Hematopoietic multipotent progenitor cell treated with erythropoietin and hydrocortisone succinate and interleukin-3 and kit ligand, for 4 days (in vitro differentiated cells): ENCODE results near the gene PARN.

ENCODE experiments used
- DNase-seq: peaks from one replicate; pipeline ENCODE4 v3.0.0-alpha.2; 2015

Gene PARN

DNA sequence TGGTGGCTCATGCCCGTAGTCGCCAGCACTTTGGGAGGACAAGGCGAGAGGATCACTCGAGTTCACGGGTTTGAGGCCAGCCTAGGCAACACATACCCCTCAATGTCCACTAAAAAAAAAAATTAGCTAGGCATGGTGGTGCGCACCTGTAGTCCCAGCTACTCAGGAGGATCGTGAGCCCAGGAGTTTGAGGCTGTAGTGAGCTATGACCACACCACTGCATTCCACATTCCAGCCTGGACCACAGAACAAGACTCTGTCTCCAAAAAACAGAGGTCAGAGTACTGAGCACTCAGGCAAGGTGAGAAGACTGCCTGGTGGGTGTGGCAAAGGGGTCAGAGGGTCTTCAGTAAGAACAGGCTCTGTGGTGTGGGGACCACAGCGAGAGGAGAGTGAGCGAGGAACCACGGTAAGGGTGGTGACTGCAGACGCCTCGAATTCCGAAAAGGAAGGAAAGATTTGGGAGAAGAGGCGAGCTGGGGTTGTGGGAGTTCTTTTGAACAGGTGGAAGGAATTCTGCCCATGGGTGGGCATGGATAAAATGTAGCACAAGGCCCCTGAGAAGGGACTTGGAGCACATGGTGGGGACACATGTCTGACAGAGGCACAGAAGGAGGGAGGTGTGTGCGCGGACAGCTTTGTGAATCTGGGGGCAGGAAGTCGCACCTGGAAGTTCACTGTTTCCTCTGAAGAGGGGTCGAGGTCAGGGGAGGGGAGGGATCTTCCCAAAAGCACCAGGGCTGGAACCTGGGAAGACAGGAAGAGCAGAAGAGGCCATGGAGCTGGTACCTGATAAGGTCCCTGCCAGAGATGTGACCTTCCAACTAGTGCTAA is 134.6 kb downstream of the PARN start:
- no peak for DNase-seq

DNA sequence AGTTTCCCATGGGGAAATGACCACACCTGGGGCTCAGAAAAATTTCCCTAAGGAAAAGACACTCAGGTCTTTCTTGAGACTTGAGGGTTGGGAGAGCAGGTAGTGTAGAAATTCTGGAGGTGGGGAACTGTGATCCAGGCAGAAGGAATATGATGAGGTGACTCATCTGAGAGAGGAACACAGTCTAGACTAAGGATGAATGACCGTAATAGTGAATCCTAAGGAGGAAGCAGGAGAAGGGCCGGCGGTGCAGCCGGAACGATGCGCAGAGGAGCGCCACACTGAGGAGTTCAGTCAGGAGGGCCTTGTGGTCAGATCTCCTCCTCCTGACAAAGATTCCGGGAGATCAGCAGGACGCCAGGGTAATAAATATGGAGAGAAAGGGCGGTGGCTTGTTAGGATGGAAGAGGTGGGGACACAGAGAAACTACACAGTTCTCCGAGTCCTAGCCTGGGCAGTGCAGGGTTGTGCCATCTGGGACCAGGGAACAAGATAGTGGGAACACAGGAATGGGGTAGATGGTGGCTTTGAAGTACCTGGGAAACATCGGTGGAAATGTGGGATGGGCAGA is 135.6 kb downstream of the PARN start:
- DNase-seq = no peak

DNA sequence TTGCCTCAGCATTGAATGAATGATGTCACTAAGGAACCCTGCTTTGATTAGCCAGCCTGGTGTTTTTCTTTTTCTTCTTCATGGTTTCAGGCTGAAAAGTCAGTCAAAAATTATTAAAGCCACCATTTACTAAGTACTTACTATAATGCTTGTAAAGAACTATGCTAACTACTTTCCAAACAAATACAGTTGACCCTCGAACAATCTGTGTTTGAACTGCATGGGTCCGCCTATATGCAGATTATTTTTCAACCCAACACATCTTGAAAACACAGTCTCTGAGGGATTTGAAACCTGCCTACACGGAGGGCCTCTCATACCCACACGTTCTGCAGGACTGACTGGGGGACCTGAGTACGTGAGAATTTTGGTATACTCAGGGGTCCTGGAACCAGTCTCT is 136.3 kb downstream of the PARN start:
- DNase-seq = no peak

DNA sequence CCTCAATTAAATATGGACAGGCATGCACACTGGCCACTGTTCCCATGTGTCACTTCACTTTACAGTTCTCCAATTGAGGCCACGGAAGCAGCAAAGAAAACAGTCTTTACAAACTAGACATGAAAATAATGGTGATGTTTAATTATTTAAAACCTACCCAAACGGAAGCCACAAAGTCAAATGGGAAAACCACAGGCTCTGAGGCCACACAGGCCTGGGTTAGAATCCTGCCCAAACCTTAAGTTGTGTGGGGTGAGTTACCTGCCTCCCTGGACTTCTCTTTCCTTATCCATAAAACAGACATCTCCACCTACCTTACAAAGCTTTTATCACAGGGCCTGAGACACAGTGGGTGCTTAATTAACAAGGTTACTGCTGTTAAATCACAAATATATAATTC is 137.4 kb downstream of the PARN start:
- no peak for DNase-seq

DNA sequence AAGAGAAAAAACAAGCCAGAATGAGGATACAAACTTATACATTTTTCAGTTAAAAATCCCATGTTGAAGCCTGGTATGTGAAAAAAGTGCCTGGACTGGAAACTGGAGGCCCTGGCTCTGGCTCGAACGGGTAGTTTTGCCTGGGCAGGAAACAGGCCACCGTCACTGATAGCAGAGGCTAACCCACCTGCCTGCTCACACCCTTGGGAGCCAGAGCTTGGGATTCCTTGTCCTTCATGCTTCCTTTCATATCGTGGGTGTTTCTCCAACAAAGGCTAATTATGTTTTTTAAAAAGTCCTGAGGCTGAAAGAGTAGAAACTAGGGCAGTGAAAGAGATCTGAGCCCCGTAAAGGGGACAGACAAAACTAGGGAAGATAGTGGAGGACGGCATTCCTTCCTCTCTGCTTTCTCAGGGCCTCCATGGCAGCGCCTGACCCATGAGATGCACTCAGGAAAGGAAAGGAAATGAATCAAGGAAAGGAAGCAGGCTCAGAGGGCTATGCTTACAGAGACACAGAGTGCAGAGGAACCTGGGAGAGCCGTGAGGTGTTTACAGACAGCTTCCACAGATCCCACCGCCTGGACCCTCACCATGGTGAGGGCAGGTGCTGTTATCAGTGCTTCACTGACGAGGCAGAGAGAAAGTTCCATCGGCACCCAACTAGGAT is 138.1 kb downstream of the PARN start:
- DNase-seq = peak; percentile 37

DNA sequence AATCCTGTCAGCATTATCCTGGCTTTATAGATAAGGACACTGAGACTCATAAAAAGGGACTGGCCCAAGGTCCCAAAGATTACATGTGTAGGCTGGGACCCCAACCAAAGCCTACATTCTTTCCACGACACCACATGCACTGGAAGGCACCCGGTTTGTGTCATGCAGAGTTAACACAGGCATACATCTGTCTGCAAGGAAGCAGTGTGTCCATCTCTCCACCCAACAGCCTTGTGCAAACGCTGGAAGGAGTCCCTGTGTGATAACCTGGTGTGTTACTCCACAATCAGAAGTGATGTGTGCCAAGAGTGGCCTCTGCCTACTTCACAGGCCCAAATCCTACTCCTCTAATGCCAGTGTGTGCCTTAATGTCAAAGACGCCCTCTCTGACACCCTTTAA is 139.8 kb downstream of the PARN start:
- DNase-seq = no peak

DNA sequence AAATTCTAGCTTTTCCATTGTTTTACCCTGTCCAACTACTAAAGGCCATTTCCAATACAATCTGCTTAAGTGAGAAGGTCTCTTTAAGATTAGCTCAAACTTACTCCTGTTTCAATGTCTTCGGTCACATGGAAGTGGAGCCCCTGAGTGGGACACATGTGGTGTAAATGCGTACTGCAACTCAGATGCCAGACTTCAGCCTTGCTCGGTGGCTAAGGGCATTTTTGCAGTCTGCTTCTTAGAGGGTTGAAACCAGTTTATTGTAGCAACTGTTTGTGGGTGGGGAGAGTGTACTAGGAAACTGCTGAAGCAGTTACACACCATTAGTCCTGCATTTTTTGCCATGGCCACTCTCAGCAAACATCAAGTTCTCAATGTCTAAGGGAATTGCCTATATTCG is 140.6 kb downstream of the PARN start:
- DNase-seq = peak; percentile 77

DNA sequence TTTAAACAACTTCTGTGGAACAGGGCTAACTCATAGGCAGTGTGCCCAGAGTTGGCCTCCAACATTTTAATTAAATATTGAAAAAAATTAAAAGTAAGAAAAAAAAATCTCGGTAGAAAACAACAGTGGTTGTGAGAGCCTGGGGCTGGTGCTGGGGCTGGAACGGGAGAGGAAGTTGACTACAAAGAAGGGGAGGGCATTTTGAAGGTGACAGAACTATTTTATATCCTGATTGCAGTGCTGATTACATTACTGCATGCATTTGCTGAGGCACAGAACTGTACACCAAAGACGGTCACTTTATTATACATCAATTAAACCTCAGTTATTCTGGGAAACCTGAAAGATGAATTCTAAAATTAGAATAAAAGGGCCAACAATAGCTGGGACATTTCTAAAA is 142.5 kb downstream of the PARN start:
- peak; percentile 68 for DNase-seq

DNA sequence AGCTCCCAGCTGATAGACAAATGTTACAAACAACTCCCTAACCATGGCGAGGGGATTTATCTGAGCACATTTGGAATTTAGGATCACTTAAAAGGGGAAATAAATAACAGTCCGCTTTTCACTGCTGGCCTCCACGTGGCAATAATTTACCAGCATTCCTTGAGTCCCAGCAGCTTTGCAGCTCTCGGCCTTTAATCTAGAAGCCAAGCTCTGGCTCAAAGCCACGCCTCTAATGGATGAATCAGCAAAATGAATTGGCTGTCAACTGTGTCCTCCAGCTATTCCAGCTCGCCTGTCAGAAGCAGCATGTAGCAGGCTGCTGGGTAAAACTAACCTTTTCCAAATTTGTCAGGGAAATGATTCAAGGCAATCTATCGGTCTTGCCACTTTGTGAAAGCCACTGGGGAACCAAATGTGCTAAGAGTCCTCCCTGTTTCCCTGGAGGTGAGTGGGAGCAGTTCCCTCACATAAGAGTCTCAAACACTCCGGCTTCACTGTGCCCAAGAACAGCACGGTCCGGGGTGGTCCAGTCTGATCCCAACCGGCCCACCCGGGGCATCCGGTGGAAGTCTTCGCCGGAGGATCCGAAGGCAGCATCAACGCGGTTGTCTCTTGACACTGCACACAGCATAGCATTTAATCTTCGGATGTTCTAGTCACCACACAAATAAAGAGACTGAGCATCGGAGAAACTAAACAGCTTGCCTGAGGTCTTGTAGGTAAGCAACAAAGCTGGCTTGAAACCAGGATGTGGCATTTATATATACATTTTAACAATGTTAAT is 143.3 kb downstream of the PARN start:
- DNase-seq = peak; percentile 91

DNA sequence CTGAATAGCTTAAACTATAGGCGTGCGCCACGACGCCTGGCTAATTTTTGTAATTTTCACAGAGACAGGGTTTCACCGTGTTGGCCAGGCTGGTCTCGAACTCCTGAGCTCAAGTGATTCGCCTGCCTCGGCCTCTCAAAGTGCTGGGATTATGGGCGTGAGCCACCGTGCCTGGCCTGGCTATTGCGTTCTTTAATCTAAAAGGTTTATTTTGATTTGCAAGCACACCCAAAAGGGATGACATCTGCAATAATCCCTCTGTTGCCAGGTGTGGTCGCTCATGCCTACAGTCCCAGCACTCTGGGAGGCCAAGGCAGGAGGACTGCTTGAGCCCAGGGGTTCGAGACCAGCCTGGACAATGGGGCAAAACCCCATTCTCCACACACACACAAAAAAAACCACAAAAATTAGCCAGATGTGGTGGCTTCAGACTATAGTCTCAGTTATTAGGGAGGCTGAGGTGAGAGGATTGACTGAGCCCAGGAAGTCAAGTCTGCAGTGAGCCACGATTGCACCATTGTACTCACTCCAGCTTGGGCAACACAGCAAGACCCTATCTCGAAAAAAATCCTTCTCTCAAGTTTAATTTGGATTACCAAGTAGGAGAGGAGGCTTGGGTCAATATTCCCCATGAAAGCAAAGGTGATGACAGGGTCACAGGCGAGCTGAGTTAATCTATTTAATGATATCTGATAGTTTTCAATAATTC is 144.1 kb downstream of the PARN start:
- no peak for DNase-seq

DNA sequence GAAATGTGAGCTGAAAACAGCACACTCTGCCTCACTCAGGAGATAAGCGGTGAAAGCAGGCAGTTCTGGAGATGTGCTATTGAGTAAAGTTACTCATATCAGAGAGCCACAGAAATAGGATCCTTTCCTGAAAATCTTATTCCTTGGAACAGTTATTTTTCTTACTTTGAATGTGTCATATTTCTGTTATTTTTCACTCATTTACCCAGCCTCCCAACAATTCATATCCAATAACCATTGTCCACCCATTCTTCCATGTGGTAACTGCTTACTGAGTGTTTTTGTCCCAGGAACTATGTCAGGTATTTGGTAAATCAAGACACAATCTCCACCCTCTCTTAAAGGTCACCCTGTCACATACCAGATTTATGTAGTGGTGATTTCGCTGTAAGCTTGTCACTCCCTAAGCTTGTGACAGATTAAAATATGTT is 144.9 kb downstream of the PARN start:
- DNase-seq = no peak

DNA sequence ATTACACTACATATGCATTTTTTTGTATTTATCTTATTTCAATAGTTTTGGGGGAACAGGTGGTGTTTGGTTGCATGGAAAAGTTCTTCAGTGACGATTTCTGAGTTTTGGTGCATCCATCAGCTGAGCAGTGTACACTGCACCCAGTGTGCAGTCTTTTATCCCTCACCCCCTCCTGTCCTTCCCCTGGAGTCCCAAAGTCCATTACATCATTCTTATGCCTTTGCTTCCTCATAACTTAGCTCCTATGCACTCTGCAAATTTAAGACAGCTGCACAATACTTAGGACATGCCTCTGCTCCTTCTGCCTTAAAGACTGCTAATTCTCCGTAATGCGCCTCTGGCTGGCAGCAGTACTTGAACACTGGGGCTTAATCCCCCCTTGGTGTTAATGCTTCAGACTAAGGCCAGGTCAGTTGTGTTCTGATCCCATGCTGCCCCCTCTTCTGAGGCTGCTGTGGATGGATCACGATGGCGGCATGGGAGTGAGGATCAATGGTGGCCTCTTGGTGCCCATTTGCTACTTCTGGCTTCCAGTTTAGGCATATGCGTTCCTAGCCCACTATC is 146.2 kb downstream of the PARN start:
- DNase-seq = no peak

DNA sequence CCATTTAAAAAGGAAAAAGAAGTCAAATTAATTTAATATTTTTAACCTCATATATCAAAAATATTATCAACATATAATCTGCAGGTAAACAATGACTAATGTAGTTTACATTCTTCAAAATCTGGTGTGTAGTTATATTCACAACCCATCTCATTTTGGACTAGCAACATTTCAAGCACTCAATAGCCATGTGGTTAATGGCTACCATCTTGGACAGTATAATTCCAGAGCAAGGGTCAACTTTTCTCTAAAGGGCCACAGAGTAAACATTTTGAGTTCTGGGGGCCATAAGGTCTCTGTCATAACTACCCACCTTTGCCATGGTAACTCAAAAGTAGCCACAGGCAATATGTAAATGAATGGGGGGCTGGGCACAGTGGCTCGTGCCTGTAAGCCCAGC is 153.9 kb downstream of the PARN start:
- no peak for DNase-seq

DNA sequence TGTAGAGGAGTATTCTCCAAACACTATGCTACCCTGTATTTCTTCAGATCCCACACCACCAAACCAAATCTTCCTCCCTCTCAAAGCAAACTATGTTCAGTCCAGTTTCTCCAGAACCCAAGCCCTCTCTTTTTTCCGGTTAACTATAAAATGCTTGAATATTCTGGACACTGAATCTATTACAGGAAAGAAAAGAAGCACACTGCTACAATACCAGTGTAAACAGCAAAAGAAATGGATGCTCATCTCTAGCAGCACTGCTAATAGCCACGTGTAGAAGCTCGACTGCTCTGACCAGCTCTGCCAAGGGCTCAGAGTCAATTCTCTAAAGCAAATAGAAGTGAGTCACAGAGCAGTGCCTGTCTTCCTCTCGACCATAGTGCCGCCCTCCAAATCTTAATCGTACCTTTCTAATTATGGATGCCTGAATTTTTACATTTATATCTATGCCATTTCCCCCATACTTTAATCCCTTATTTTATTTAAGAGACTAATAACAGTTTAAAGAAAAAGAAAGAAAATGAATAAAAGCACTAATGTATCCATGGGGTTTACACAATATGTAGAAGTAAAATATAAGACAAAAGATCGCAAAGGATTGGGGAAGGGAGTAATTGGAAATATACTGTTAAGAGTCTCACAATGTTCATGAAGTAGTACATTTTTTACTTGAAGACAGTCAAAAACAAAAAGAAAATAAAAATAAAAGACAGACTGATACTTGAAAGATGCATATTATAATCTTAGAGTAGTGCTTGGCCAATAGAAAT is 154.5 kb downstream of the PARN start:
- no peak for DNase-seq

DNA sequence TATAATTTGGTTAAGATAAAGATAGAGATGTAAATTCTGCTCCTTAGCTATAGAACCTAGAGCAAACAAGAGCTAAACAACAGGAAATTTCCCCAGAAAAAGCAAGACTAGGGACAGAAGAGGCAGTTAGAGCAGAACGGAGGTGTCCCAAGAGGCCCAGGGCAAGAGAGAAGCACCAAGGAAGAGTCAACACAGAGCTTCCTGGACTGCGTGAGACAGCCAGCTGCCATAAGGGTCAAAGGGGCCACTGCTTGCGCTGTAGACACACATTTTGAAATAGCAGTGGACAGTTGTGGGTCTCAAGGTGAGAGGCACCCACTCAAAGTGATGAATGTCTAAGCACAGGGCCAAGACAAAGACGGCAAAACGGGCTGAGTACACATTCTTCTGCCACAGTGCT is 156.6 kb downstream of the PARN start:
- DNase-seq = no peak

DNA sequence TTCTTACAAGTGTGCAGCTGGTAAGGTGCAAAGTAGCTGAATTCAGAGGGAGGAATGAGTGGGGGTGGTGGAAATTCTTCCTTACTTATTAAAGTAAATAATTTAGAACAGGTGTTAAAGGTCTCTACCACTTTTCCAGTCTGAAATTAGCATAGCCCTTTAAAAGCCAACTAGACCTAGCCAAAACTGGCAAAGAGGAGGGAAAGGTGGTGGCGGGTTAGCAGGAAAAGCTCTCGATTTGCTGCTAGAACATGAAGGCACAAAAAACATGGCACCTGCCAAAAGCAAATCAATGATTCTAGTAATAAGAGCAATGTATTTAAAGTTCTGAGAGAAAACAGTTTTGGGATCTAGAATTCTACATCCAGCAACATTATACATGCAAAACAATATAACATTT is 157.7 kb downstream of the PARN start:
- DNase-seq = no peak

DNA sequence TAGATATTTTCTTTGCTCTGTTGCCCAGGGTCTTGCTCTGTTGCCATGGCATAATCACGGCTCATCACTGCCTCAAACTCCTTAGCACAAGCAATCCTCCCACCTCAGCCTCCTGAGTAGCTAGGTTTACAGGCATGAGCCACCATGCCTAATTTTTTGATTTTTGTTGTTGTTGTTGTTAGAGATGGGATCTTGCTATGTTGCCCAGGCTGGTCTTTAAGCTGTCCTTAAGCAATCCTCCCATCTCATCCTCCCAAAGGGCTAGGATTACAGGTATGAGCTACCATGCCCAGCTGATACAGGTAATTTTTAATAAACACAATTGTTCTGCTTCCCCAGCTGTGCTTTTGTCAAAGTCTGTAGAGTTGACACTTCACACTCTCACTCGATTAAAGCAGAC is 159.3 kb downstream of the PARN start:
- no peak for DNase-seq

DNA sequence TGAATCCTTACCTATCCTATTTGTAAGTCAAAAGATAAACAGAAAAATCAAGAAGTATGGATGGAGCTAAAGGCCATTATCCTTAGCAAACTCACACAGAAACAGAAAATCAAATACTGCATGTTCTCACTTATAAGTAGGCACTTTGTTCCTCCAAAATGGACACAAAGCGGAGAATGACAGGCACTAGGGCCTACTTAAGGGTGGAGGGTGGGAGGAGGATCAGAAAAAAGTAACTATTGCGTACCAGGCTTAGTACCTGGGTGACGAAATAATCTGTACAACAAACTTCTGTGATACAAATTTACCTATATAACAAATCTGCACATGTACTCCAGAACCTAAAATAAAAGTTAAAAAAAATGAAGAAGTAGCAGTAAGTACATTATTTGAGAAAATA is 164.3 kb downstream of the PARN start:
- no peak for DNase-seq

DNA sequence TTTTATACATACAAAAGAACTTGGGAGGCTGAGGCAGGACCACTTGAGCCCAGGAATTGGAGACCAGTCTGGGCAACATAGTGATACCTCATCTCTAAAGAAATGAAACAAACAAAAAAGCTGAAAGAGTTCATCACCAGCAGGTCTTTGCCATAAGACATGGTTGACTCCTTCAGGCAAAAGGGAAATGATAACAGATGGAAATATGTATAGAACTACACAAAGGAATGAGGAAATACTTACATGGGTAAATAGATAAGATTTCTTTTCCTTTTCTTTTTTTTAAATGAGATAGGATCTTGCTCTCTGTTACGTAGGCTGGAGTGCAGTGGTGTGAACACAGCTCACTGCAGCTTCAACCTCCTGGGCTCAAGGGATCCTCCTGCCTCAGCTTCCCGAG is 165.3 kb downstream of the PARN start:
- no peak for DNase-seq

DNA sequence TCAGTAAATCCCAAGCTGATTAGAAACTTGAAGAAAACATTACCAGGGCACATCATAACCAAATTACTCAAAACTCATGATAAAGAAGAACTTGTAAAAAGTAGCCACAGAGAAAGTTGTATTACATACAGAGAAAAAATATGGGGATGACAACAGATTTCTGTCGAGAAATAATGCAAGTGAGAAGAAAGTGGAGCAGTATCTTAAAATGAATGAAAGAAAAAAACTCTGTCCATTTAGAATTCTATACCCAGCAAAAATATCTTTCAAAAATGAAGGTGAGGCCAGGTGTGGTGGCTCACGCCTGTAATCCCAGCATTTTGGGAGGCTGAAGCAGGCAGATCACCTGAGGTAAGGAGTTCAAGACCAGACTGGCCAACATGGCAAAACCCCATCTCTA is 165.9 kb downstream of the PARN start:
- DNase-seq = peak; percentile 17

DNA sequence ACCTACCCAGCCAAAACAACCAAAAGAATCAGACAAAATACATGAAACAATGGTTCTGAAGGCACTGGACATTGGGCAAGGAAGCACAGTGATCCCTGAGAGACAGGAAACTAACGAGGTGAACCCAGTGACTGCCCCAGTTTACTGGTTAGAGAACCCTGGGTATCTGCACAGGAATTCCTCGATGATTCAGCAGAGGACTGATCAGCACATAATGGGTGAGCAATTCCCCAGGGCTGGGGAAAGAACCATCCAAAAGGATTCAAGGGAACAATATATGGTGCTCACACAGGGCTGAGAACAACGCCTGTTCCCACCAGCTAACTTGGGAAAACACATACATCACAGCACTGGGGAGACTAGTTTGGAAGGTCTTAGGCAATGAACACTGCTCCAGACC is 167.2 kb downstream of the PARN start:
- no peak for DNase-seq

DNA sequence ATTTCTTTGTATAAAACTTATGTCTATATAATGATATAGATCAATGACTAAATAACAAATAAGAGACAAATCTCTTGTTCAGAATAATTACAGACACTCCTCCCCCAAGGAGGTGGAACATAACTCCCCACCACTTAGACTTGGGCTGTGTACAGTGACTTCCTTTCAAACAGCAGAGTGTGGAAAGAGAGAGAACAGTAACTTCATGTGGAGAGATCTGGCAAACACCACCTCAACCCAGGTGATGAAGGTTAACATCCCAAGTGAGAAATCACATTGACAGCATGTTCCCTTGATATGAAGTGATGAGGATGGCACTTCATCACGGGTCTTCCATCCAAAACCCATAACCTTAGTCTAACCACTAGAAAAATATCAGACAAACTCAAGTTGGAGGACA is 169.3 kb downstream of the PARN start:
- DNase-seq = no peak
